Loucy (cell line): ENCODE measurements around the gene TRPM3.

Experiments used
- H2AFZ ChIP-seq: fragments of 200-600 bp; sonication (generic); 2 replicates; pipeline ENCODE4 v1.6.0; 2016; ENCODE audit warnings: antibody characterized with exemption, mild to moderate bottlenecking, low read length, moderate library complexity
- H3F3A ChIP-seq: fragments of 200-600 bp; 2 replicates; pipeline ENCODE4 v1.6.0; 2016; ENCODE audit warnings: antibody characterized with exemption, low read depth, mild to moderate bottlenecking
- H3K27me3 ChIP-seq: fragments of 200-600 bp; sonication (generic); 2 replicates; pipeline ENCODE4 v1.6.1; 2014; ENCODE audit warnings: low read length, mild to moderate bottlenecking; ENCODE audit not compliant: insufficient read depth, poor library complexity, severe bottlenecking
- H3K36me3 ChIP-seq: fragments of 200-600 bp; sonication (generic); 2 replicates; pipeline ENCODE4 v1.6.1; 2016; ENCODE audit warnings: low read length; ENCODE audit not compliant: insufficient read depth
- H3K4me1 ChIP-seq: fragments of 200-600 bp; sonication (generic); 2 replicates; pipeline ENCODE4 v1.5.1; 2014; ENCODE audit warnings: low read length, mild to moderate bottlenecking; ENCODE audit not compliant: insufficient read depth, poor library complexity, severe bottlenecking
- H3K4me2 ChIP-seq: fragments of 200-600 bp; sonication (generic); 2 replicates; pipeline ENCODE4 v1.6.0; 2014; ENCODE audit warnings: antibody characterized with exemption, low read length, low read depth, mild to moderate bottlenecking; ENCODE audit not compliant: poor library complexity, severe bottlenecking
- H3K4me3 ChIP-seq: fragments of 200-600 bp; sonication (generic); 2 replicates; pipeline ENCODE4 v1.5.1; 2014; ENCODE audit warnings: low read length, mild to moderate bottlenecking, mixed read lengths; ENCODE audit not compliant: poor library complexity, severe bottlenecking
- H3K79me2 ChIP-seq: fragments of 200-600 bp; sonication (generic); 2 replicates; pipeline ENCODE4 v1.6.1; 2014; ENCODE audit warnings: low read length; ENCODE audit not compliant: insufficient read depth
- H3K9ac ChIP-seq: fragments of 200-600 bp; sonication (generic); 2 replicates; pipeline ENCODE4 v1.6.0; 2014; ENCODE audit warnings: mild to moderate bottlenecking, low read depth, low read length, moderate library complexity; ENCODE audit not compliant: poor library complexity, severe bottlenecking
- H3K9me2 ChIP-seq: fragments of 200-600 bp; sonication (generic); replicated peaks from 2 replicates; pipeline ENCODE4 v1.6.1; 2016; ENCODE audit warnings: low read depth, low read length, mixed read lengths
- H3K9me3 ChIP-seq: fragments of 200-600 bp; sonication (generic); 2 replicates; pipeline ENCODE4 v1.6.1; 2014; ENCODE audit warnings: mild to moderate bottlenecking, antibody characterized with exemption, low read length, low read depth; ENCODE audit not compliant: insufficient read depth
- H4K20me1 ChIP-seq: fragments of 200-600 bp; sonication (generic); 2 replicates; pipeline ENCODE4 v1.6.0; 2014; ENCODE audit warnings: antibody characterized with exemption, low read length, mild to moderate bottlenecking; ENCODE audit not compliant: insufficient read depth, poor library complexity, severe bottlenecking
- CTCF ChIP-seq: fragments of 200-600 bp; sonication (generic); conservative IDR thresholded peaks from 2 replicates; pipeline ENCODE4 v1.5.1; 2014; ENCODE audit warnings: mild to moderate bottlenecking, antibody characterized with exemption, low read length
- EZH2phosphoT487 ChIP-seq: fragments of 200-600 bp; IDR thresholded peaks from 2 replicates; pipeline ENCODE4 v1.6.1; 2018; ENCODE audit warnings: antibody characterized with exemption, mild to moderate bottlenecking, moderate library complexity, borderline replicate concordance

The TRPM3 gene

GRCh38 chr9:70802206-70802605 lies 319.2 kb downstream of the TRPM3 start:
- Histone ChIP-seq H4K20me1 (no peaks in the 10 kb centered on the region), H3K79me2 (no peaks in the 10 kb centered on the region), H2AFZ (no peak overlapping the region), H3K4me2 (no peak overlapping the region), H3K9ac (no peak overlapping the region), H3K36me3 (no peaks in the 10 kb centered on the region), H3K4me1 (no peaks in the 10 kb centered on the region), H3K4me3 (no peak overlapping the region), H3K9me3 (no peaks in the 10 kb centered on the region), H3F3A (no peaks in the 10 kb centered on the region), H3K9me2 (no peaks in the 10 kb centered on the region), H3K27me3 (no peaks in the 10 kb centered on the region)
- TF ChIP-seq CTCF (no peak), EZH2phosphoT487 (no peak)

GRCh38 chr9:70801181-70801829 lies 320.1 kb downstream of the TRPM3 start:
- Histone ChIP-seq H4K20me1 (no peaks in the 10 kb centered on the region), H3F3A (no peaks in the 10 kb centered on the region), H3K9ac (no peak overlapping the region), H3K4me3 (no peak overlapping the region), H3K36me3 (no peaks in the 10 kb centered on the region), H3K79me2 (no peaks in the 10 kb centered on the region), H3K4me1 (no peaks in the 10 kb centered on the region), H3K9me2 (no peaks in the 10 kb centered on the region), H2AFZ (no peak overlapping the region), H3K27me3 (no peaks in the 10 kb centered on the region), H3K9me3 (no peaks in the 10 kb centered on the region), H3K4me2 (no peak overlapping the region)
- no peak for TF ChIP-seq CTCF
- TF ChIP-seq EZH2phosphoT487: no peak

GRCh38 chr9:70798018-70798417 lies 323.4 kb downstream of the TRPM3 start:
- Histone ChIP-seq H3K27me3 (no peaks in the 10 kb centered on the region), H3K36me3 (no peaks in the 10 kb centered on the region), H2AFZ (no peak overlapping the region), H3K4me1 (no peaks in the 10 kb centered on the region), H3K79me2 (no peaks in the 10 kb centered on the region), H3K4me3 (no peak overlapping the region), H3K9me2 (no peaks in the 10 kb centered on the region), H4K20me1 (no peaks in the 10 kb centered on the region), H3K4me2 (no peak overlapping the region), H3F3A (no peaks in the 10 kb centered on the region), H3K9ac (no peak overlapping the region), H3K9me3 (no peaks in the 10 kb centered on the region)
- TF ChIP-seq CTCF (no peak), EZH2phosphoT487 (no peak)
